ENCODE results near the gene SCUBE3.

Gene SCUBE3

GRCh38 chr6:35291491-35291890, 77.7 kb downstream of the SCUBE3 start:
- no peak for DNase-seq (ENCODE audit: low read depth)
- H3K4me3 ChIP-seq (ENCODE audit: low read length): no peak overlapping the region
- no peak for TF ChIP-seq CTCF (conservative IDR thresholded peaks at IDR 0.05; ENCODE audit: low read length)

GRCh38 chr6:35292494-35292893, 78.7 kb downstream of the SCUBE3 start:
- H3K4me3 ChIP-seq (ENCODE audit: low read length): no peak overlapping the region

GRCh38 chr6:35293681-35294080, 79.9 kb downstream of the SCUBE3 start:
- no peak for DNase-seq (ENCODE audit: low read depth)
- H3K4me3 ChIP-seq (ENCODE audit: low read length): no peak overlapping the region
- no peak for TF ChIP-seq CTCF (conservative IDR thresholded peaks at IDR 0.05; ENCODE audit: low read length)

More at GRCh38 chr6:35292494-35292893, 78.7 kb downstream of the SCUBE3 start:
- DNase-seq (ENCODE audit: low read depth): no peak
- no peak for TF ChIP-seq CTCF (conservative IDR thresholded peaks at IDR 0.05; ENCODE audit: low read length)

GRCh38 chr6:35294308-35294945, 80.7 kb downstream of the SCUBE3 start:
- DNase-seq (ENCODE audit: low read depth): peak; percentile 22
- peak; percentile 66 for TF ChIP-seq CTCF (conservative IDR thresholded peaks at IDR 0.05; ENCODE audit: low read length)

GRCh38 chr6:35295036-35295435, 81.3 kb downstream of the SCUBE3 start:
- H3K4me3 ChIP-seq (ENCODE audit: low read length): no peak overlapping the region
- no peak for DNase-seq (ENCODE audit: low read depth)
- no peak for TF ChIP-seq CTCF (conservative IDR thresholded peaks at IDR 0.05; ENCODE audit: low read length)

More at GRCh38 chr6:35294308-35294945, 80.7 kb downstream of the SCUBE3 start:
- no peak overlapping the region for H3K4me3 ChIP-seq (ENCODE audit: low read length)

- no peak for TF ChIP-seq CTCF (conservative IDR thresholded peaks at IDR 0.05; ENCODE audit: low read length)
- H3K4me3 ChIP-seq (ENCODE audit: low read length): no peak overlapping the region
Measured at GRCh38 chr6:35295521-35296315, 82.0 kb downstream of the SCUBE3 start.

More at GRCh38 chr6:35295521-35296315, 82.0 kb downstream of the SCUBE3 start:
- no peak for DNase-seq (ENCODE audit: low read depth)
